ENCODE results near the gene ENOX1. TPM values are rescaled to one million over a fixed set of nuclear protein-coding genes. Genes with fewer than 3 reads are reported as not detected.

Gene ENOX1
- total RNA-seq, 2 donors from 2014 or later = 0.22 to 1.4 TPM

DNA sequence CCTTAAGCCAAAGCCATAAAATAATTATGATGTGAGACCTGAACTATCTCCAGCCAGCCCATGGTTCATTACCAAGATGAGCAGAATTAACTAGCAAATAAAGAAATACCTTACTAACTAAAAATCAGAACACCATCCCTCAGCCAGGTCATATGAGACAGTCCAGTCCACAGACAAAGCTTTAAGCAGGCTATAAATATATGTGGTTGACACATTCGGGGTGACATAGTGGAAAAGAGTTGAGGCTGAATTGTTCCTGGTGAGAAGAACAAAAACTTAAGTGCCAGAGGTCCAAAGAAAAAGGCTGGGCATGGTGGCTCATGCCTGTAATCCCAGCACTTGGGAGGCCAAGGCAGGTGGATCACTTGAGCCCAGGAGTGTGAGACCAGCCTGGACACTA, 30.9 kb downstream of the ENOX1 start:
- no peaks in the 10 kb centered on the region for H3K4me1 ChIP-seq
- no peak overlapping the region for H3K9ac ChIP-seq (ENCODE audit: low read depth in 2 of 2, low read length in 2 of 2)
- H3K27me3 ChIP-seq = no peaks in the 10 kb centered on the region
- TF ChIP-seq, protein P1, sequence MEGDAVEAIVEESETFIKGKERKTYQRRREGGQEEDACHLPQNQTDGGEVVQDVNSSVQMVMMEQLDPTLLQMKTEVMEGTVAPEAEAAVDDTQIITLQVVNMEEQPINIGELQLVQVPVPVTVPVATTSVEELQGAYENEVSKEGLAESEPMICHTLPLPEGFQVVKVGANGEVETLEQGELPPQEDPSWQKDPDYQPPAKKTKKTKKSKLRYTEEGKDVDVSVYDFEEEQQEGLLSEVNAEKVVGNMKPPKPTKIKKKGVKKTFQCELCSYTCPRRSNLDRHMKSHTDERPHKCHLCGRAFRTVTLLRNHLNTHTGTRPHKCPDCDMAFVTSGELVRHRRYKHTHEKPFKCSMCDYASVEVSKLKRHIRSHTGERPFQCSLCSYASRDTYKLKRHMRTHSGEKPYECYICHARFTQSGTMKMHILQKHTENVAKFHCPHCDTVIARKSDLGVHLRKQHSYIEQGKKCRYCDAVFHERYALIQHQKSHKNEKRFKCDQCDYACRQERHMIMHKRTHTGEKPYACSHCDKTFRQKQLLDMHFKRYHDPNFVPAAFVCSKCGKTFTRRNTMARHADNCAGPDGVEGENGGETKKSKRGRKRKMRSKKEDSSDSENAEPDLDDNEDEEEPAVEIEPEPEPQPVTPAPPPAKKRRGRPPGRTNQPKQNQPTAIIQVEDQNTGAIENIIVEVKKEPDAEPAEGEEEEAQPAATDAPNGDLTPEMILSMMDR (IDR thresholded peaks at IDR 0.05) = no peak
- intact Hi-C loops (cut with DNase I) = no loop called here
- no peak overlapping the region for H3K4me3 ChIP-seq
- no peak overlapping the region for H3K27ac ChIP-seq
- no peaks in the 10 kb centered on the region for H3K9me3 ChIP-seq
- DNase-seq = no peak
- no peaks in the 10 kb centered on the region for H3K36me3 ChIP-seq

DNA sequence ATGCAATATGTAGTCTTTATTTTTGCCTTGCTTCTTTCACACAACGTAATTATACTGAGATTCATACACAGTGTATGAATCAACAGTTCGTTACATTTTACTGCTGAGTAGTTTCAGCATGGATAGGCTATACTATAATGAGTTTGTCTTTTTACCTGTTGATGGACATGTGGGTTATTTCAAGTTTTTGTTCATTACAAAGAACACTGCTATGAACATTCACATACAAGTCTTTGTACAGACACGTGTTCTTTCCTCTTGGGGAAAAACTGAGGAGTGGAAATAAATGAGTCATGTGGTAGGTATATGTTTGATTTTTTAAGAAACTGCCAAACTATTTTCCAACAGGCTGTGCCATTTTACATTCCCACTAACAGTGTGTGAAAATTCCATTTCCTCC, 35.1 kb downstream of the ENOX1 start:
- Histone ChIP-seq H3K9me3 (no peaks in the 10 kb centered on the region), H3K27ac (no peak overlapping the region), H3K4me1 (no peaks in the 10 kb centered on the region), H3K4me3 (no peak overlapping the region), H3K36me3 (no peaks in the 10 kb centered on the region), H3K9ac (ENCODE audit: low read depth in 2 of 2, low read length in 2 of 2) (no peak overlapping the region), H3K27me3 (no peaks in the 10 kb centered on the region)
- no peak for DNase-seq
- intact Hi-C loops (cut with DNase I) = no loop called here
- TF ChIP-seq, protein P1 (IDR thresholded peaks at IDR 0.05) = no peak

DNA sequence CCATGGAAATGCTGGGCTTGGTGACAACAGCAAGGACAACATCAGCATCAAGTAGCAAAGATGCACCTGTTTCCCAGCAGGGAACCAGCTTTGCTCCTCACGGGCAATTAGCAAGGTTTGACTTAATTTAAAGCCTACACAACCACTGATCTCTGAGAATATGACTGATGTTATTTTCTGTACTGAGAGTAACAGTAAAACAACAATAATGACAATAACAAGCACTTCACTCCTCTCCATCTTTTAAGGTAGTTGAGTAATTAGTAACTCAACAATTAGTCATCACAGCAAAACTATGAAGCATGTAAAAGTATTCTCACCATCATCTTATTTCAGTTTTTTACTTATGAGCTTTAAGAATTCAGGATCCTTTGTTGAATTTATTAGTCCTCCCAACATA, 37.3 kb downstream of the ENOX1 start:
- no peaks in the 10 kb centered on the region for H3K4me1 ChIP-seq
- intact Hi-C loops (cut with DNase I) = no loop called here
- no peak overlapping the region for H3K4me3 ChIP-seq
- TF ChIP-seq, protein P1 (IDR thresholded peaks at IDR 0.05) = no peak
- no peak for DNase-seq
- H3K27me3 ChIP-seq = no peaks in the 10 kb centered on the region
- no peaks in the 10 kb centered on the region for H3K36me3 ChIP-seq
- H3K9ac ChIP-seq (ENCODE audit: low read depth in 2 of 2, low read length in 2 of 2) = no peak overlapping the region
- no peaks in the 10 kb centered on the region for H3K9me3 ChIP-seq
- no peak overlapping the region for H3K27ac ChIP-seq

DNA sequence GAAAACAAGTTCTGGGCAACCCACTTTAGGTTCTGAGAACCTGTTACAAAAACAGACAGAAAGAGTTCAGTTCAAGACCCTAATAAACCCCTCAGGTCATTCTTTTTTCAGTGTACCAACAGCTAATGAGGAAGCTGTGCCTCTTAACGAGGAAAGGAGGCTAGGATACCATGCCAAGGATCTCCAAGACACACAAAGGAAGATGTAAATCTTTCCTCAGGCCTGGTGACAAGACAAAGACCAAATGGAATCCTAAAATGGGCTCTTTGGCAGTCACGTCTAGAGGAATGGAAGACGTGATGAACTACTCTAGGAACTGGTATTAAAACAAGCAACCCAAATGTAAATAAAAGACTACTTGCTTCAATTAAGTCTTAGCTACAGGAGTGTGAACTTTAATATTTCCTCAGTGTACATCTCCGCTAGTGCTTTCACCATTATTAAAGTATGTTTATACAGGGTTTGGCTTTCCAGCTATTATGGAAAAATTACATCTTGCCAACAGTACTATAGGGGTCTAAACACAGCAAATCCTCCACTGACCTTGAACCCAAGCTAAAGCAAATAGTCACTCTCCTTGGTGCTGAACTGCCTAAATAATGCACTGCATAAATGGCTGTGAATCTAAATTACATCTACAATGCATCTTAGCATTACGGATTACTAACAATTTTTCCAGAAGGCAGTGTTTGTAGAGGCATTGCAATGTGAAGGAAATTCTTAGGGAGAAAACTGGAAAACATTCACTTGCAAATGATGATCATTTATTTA, 42.3 kb downstream of the ENOX1 start:
- intact Hi-C loops (cut with DNase I) = no loop called here
- Histone ChIP-seq H3K4me3 (no peak overlapping the region), H3K27ac (no peak overlapping the region), H3K27me3 (no peaks in the 10 kb centered on the region), H3K36me3 (no peaks in the 10 kb centered on the region), H3K9me3 (no peaks in the 10 kb centered on the region), H3K4me1 (no peaks in the 10 kb centered on the region), H3K9ac (ENCODE audit: low read depth in 2 of 2, low read length in 2 of 2) (no peak overlapping the region)
- no peak for DNase-seq
- TF ChIP-seq, protein P1 (IDR thresholded peaks at IDR 0.05) = no peak

DNA sequence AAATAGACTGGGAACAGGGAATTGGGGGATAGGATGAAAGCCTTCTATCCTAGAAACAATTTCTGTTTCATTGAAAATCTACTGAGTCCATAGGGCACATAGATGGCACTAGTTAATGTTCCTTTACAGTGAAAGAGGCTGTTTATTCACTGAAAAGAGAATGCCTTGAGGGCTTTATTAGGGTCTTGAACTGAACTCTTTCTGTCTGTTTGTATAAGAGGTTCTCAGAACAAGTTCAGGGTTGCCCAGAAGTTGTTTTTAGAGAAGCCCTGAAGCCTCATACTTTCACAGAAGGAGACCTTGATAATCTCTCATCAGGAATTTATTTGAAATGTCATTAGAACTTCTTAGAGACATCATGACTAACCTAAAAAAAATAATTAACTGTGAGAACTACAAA, 43.9 kb downstream of the ENOX1 start:
- no peak overlapping the region for H3K9ac ChIP-seq (ENCODE audit: low read depth in 2 of 2, low read length in 2 of 2)
- H3K27me3 ChIP-seq = no peaks in the 10 kb centered on the region
- H3K4me1 ChIP-seq = no peaks in the 10 kb centered on the region
- DNase-seq = no peak
- no peak overlapping the region for H3K4me3 ChIP-seq
- no peaks in the 10 kb centered on the region for H3K9me3 ChIP-seq
- intact Hi-C loops (cut with DNase I) = no loop called here
- TF ChIP-seq, protein P1 (IDR thresholded peaks at IDR 0.05) = no peak
- no peak overlapping the region for H3K27ac ChIP-seq
- no peaks in the 10 kb centered on the region for H3K36me3 ChIP-seq

All from colonic mucosa (tissue), 4 donors.